Measurements from ENCODE around the gene ADAMTS18.
"Not testable (repeated sequence)": the region's sequence is repeated elsewhere in the genome, so short reads cannot be mapped to it uniquely, and the experiment has no call there.

Gene ADAMTS18, protein sequence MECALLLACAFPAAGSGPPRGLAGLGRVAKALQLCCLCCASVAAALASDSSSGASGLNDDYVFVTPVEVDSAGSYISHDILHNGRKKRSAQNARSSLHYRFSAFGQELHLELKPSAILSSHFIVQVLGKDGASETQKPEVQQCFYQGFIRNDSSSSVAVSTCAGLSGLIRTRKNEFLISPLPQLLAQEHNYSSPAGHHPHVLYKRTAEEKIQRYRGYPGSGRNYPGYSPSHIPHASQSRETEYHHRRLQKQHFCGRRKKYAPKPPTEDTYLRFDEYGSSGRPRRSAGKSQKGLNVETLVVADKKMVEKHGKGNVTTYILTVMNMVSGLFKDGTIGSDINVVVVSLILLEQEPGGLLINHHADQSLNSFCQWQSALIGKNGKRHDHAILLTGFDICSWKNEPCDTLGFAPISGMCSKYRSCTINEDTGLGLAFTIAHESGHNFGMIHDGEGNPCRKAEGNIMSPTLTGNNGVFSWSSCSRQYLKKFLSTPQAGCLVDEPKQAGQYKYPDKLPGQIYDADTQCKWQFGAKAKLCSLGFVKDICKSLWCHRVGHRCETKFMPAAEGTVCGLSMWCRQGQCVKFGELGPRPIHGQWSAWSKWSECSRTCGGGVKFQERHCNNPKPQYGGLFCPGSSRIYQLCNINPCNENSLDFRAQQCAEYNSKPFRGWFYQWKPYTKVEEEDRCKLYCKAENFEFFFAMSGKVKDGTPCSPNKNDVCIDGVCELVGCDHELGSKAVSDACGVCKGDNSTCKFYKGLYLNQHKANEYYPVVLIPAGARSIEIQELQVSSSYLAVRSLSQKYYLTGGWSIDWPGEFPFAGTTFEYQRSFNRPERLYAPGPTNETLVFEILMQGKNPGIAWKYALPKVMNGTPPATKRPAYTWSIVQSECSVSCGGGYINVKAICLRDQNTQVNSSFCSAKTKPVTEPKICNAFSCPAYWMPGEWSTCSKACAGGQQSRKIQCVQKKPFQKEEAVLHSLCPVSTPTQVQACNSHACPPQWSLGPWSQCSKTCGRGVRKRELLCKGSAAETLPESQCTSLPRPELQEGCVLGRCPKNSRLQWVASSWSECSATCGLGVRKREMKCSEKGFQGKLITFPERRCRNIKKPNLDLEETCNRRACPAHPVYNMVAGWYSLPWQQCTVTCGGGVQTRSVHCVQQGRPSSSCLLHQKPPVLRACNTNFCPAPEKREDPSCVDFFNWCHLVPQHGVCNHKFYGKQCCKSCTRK (N-terminal part only)
- 0 to 0.53 (median 0) reads per million in 4 experiments for total RNA-seq

- no peak for DNase-seq
These were observed at the start of gene ADAMTS18 for GRCh38 chr16:77434530-77435271. ADAMTS18 (minus strand) TSS chr16:77435034; CDS start chr16:77434695, 339 bp downstream.

DNA sequence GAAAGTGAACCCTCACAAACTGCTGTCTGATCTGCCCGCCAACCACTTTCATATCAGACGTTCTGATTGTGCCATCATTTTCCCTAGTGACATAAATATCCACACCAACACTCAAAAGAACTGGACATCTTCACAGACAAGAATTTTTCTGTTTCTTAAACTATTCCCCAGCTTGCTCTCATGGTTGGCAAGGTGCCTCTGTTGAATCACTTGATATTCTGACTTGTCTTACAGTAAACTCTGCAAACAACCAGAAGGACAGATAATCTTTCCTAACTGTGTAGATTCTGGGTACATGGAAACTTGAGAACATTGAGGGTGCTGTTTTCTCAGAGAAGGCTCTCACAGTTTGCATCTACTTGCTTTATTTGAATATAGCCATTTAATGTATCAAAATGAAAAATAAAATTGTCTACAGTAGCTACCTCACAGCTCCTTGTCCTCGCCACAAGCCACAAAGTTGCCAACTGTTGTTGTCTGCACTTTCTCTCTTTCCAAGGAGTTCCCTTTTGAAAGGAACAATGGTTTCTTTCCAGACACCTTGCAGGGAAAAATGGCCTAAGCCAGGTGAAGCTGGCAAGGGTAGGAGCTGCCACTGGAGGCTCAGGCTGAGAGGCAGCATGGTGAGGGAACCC lies 46.0 kb upstream of the ADAMTS18 start:
- no peak for DNase-seq

DNA sequence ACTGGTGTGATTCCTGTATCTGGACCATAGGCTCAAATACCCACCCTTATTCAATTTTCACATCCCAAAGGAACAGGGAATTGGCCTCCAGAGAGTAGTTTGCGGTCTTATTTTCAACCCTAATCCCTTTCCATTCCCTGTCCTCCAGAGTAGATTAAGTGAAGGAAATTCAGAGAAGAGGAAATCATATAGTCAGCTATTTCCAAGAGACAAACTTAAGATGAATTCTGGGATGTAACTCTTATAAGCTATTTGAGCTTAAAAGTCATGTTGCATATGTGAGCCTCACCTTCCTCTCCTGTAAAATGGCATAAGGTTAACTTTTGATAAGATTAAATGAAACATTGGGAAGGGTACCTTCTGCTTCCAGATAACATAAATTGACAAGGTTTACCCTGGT lies 37.4 kb upstream of the ADAMTS18 start:
- DNase-seq: no peak

DNA sequence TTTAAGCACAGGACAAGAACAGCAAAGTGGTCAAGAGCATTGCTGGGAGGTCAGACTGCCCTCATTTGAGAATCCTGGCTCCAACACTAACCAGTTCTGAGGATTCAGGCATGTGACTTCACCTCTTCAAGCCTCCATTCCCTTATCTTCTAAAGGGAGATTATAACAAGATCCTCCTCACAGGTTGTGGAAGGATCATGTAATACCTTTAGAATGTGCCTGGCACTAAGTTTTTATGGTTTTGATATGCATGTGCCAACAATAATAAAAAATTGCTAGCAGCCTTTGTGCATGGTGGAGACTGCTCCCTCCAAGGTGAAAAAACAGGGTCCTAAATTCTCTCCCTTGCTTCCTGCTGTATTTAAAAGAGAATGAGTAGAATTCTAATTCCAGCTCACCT lies 36.0 kb upstream of the ADAMTS18 start:
- no peak for DNase-seq

GRCh38 chr16:77469634-77470033 lies 34.8 kb upstream of the ADAMTS18 start:
- no peak for DNase-seq

DNA sequence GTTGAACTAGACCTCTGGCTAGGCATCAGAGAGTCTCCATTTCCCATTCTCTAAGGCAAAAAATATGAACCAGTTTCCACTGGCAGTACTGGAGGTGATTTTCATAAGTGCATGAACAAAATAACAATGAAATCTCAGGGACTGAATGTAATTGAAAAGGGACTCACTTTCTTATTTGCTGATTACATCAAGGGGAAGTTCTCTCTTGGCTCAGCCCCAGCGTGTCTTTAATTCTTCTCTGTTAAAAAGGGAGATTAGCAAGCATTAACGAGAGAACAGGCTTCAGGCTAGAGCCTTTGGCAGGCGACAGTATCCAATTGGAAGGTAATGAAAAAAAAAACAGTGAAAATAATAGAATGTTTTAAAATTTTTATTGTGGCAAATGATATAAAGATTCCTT lies 34.0 kb upstream of the ADAMTS18 start:
- no peak for DNase-seq

GRCh38 chr16:77467821-77468335 lies 33.0 kb upstream of the ADAMTS18 start:
- no peak for DNase-seq

DNA sequence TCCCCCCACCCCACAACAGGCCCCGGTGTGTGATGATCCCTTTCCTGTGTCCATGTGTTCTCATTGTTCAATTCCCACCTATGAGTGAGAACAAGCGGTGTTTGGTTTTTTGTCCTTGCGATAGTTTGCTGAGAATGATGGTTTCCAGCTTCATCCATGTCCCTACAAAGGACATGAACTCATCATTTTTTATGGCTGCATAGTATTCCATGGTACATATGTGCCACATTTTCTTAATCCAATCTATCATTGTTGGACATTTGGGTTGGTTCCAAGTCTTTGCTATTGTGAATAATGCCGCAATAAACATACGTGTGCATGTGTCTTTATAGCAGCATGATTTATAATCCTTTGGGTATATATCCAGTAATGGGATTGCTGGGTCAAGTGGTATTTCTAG lies 28.8 kb upstream of the ADAMTS18 start:
- not testable (repeated sequence) for DNase-seq

- DNase-seq: no peak
These were observed 28.1 kb upstream of the ADAMTS18 start for GRCh38 chr16:77462894-77463293.

GRCh38 chr16:77459534-77460254 lies 24.9 kb upstream of the ADAMTS18 start:
- no peak for DNase-seq

DNA sequence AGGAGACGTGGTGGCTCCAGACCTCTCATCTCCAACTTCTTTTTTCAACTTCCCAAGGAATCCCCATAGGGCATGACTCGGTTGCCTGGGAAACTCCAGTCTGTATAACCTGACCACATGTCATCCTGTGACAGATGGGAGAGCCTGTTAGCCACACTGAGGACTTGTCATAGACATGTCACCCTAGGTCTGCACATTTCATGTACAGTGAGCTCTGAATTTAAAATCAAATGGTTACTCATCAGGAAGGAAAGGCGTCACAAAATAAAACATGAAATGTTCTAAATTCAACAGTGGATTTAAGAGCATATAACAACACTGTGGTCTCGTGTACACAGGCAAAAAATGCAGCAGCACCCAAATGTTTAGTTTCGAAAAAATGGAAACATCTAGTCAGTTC lies 22.2 kb upstream of the ADAMTS18 start:
- DNase-seq: no peak

DNA sequence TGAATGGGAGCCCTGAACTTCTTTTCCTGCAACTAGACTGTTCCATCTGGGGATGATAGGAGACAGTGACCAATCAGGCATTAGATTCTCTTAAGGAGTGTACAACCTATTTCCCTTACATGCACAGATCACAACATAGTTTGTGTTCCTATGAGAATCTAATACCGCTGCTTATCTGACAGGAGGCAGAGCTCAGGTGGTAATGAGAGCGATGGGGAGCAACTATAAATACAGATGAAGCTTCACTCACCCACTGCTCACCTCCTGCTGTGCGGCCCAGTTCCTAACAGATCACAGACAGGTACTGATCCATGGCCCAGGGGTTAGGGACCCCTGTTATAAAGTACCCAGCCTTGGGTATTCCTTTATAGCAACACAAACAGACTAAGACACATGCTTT lies 17.4 kb upstream of the ADAMTS18 start:
- no peak for DNase-seq

- DNase-seq: no peak
These were observed 16.1 kb upstream of the ADAMTS18 start for GRCh38 chr16:77450790-77451487.

DNA sequence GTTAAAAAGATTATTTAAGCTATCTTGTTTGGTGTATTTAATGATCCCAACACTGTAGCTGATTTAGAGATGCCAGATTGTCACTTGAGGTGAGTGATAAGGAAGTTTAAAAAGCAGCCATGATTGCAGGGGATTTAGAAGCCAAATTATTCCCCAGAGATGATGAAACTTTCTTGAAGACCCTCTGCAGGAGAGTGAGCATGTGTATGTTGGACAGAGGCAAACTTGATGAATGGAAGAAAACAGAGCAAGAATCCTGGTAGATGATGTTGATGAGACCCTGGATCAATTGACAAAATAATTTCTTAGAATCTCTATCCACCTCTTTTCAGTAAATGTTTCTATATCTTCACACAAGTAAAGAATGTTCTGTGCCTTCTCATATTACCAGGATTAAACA lies 14.4 kb upstream of the ADAMTS18 start:
- DNase-seq: no peak

DNA sequence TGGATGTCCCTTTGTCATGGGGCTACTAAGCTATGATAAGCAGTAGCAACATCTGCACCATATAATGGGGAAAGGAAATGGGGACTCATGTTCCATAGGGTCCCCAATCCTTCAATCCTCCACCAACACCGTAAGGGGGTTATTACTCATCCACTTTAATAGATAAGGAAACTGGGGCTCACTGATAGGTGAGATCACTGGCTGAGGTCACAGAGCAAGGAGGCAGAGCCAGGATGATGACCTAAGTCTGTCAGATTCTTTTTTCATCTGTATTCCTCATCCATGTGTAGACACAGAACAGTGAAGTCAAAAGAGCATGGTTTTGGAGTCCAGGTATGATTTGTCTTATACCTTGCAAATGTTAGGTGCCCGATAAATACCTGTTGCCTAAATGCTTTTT lies 10.5 kb upstream of the ADAMTS18 start:
- DNase-seq: no peak

- no peak for DNase-seq
These were observed 9.3 kb upstream of the ADAMTS18 start for GRCh38 chr16:77444147-77444460.

- no peak for DNase-seq
These were observed 8.7 kb upstream of the ADAMTS18 start for GRCh38 chr16:77443357-77444146.

DNA sequence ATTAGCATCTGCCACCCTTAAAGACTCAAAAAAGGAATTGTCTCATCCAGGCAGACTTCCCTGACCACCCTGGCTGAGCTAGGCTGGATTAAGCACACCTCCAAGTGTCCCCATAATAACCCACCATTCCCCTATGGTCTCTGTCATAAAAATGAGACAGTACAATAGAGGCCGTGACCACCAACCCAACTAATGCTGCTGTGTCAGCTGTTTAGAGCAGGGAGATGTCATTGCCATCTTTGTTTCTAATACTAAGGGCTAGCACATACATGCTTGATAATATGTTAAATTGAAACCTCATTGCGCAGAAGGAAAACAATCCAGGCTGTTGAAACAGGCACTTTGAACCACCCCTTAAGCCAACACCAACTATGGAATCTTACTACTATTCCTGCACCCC lies 7.2 kb upstream of the ADAMTS18 start:
- no peak for DNase-seq

- DNase-seq: no peak
These were observed 4.3 kb upstream of the ADAMTS18 start for GRCh38 chr16:77439106-77439505.

GRCh38 chr16:77437859-77438258 lies 3.0 kb upstream of the ADAMTS18 start:
- no peak for DNase-seq

Measured in effector CD8-positive, alpha-beta T cell (primary cell).